ENCODE data around the gene ATP6V1B1.

- TF ChIP-seq, protein P1, sequence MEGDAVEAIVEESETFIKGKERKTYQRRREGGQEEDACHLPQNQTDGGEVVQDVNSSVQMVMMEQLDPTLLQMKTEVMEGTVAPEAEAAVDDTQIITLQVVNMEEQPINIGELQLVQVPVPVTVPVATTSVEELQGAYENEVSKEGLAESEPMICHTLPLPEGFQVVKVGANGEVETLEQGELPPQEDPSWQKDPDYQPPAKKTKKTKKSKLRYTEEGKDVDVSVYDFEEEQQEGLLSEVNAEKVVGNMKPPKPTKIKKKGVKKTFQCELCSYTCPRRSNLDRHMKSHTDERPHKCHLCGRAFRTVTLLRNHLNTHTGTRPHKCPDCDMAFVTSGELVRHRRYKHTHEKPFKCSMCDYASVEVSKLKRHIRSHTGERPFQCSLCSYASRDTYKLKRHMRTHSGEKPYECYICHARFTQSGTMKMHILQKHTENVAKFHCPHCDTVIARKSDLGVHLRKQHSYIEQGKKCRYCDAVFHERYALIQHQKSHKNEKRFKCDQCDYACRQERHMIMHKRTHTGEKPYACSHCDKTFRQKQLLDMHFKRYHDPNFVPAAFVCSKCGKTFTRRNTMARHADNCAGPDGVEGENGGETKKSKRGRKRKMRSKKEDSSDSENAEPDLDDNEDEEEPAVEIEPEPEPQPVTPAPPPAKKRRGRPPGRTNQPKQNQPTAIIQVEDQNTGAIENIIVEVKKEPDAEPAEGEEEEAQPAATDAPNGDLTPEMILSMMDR (conservative IDR thresholded peaks at IDR 0.05; ENCODE audit: low read depth, low read length), result no peak
- no peak for TF ChIP-seq EZH2 (IDR thresholded peaks at IDR 0.05; ENCODE audit: low read length, unreplicated experiment)
Measured at GRCh38 chr2:70979180-70979488, 43.4 kb downstream of the ATP6V1B1 start.

All from PC-3 (cell line).